Activated CD4-positive, alpha-beta T cell treated with anti-CD3 and anti-CD28 coated beads for 24 hours (primary cell): ENCODE measurements around the gene SLC38A5.
"Not testable (repeated sequence)": the region's sequence is repeated elsewhere in the genome, so short reads cannot be mapped to it uniquely, and the experiment has no call there.

Experiments
- DNase-seq, 2 donors: peaks; one replicate each; pipeline ENCODE4 v3.0.0-alpha.2; 2020; ENCODE audit warnings: low read depth in 2 of 2

Gene SLC38A5

DNA sequence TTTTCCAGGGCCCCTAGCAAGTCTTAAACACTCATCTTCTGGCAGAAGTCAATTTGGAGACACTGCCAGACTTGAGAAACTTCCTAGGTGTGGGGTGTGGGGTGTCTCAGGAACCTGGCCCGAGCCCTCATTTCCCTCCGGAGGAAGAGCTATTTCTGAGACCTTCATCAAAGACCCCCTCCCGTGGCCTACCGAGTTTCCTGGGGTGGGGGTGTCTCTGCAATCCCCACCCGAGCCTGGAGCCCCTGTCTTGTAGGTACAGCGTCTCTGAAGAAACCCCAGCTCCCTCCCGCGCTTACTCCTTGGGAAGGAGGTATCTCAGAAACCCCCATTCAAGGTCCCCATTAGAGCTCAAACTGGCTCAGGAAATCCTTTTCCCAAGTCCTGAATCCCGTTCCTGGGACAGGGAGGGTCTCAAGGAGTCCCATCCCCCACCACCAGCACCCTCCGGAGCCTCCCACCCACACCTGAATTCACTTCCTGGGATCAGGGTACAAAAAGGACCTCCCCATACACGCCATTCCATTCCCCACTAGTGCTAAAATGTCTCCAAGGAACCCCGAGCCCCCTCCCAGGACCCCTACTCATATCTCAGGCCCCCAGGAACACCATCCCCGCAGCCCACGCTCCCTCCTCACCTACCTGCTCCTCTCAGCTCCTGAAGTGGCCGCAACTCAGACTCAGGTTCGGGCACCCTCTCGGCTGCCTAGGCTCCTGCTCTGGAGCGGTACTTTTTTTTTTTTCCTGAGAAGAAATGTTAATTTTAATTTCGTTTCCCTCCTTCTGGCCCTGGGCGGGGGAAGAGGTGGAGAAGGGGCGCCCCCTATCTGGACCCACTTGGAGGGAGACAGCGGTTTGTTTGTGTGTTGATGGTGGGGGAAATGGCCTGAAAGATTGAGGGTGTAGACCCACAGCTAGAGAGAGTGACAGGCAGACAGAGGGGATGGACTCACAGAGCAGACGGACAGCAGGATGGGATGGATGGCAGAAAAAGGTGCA lies 1.1 kb downstream of the SLC38A5 start:
- peak; percentile 24 to 29 for DNase-seq

DNA sequence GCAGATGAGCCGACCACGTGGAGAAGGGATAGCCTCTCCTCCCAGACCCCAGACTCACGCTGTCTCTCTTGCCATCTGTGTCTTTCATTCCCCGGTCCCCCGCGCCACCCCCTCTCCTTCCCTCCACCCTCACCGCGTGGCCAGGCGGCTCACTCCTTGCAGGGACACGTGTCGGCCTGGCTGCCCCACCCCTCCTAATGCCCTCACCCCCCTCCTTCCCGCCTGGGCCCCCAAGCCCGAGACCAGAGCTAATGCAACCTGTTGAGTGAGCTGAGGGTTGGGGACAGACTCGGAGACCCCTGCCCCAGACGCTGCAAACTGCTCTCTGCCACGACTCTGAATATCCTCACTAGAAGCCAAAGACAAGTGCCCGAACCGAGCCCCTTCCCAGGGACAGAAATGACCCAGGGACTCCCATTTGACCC lies 1.8 kb downstream of the SLC38A5 start:
- DNase-seq: peak; percentile 30 to 38

DNA sequence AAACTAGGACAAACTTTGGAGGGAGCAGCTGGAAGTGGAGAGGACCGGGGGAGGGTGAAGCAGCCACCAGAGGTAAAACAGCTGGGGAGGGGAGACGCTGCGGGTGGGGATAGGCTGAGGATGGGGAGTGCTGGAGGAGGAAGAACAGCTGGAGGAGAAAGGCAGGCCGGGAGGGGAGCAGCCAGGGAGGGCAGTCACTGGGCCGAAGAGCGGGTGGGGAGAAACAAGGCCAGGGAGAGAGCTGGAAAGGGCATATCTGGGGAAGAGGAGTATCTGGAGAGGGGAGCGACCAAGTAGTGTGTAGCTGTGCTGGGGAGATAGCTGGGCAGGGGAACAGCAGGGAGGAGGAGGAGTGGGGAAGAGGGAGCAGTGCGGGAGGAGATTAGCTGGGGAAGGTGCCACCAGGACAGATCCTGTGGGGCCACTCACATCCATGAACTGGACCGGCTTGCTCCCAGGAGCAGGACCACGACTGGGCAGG lies 2.7 kb downstream of the SLC38A5 start:
- DNase-seq: no peak

DNA sequence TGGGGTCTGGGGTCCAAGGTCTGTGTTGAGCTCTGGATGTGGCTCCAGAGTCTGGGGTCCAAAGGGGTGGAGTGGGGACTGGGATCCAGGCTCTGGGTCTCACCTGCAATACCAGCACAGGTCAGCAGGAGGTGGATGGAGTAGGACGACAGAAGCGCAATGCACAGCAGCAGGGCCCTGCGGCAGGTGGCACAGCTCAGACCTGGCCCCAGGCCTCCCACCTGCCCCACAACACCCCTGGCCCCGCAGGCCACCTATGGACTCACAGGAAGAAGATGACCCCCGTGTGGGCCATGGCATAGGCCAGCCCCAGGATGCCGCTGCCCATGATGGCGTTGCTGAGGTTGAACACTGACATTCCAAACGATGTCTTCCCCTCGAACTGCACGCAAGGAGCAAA lies 3.4 kb downstream of the SLC38A5 start:
- peak in 1 of 2 donors; percentile 17 for DNase-seq

DNA sequence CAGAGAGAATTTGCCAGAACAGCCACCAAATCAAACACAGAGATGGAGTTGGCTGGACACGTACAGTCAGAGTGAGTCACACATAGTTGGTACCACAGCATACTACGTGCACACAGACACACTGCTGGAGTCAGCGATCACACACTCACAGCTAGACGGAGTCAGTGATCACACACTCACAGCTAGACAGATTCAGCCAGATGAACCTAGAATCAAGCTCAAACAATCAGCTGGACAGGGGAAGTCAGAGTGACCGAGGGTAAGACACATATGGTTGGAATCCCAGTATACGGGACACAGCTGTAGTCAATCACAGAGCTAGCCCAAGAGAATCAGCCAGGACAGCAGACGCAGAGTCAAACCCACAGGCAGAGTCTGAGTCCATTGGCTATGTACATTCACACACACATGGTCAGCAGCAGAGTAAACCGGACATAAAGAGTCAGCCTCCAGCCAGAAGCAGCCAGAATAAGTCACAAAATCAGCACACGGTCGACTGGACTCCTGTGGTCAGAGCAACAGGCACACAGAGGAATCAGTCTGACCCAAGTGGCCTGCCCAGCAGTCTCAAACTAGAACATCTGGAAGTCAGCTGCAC lies 4.6 kb downstream of the SLC38A5 start:
- DNase-seq: no peak

DNA sequence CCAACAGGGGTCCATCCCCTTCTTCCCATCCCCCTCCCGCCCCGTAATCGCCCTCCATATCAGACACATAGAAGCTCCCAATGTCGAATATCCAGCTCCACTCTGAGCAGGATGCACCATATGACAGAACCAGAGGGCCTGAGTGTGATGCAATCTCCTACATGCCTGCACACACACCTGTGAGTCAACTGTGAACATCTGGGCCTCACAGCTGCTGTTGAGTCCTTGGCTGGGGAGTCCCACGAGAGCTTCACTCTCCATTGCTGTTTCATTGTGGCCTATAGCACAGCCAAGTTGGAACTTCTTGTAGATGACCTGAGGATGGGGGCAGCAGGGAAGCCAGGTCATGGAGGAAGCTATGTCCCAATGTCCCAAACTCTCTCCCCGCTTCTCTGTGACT lies 8.2 kb downstream of the SLC38A5 start:
- DNase-seq: no peak

DNA sequence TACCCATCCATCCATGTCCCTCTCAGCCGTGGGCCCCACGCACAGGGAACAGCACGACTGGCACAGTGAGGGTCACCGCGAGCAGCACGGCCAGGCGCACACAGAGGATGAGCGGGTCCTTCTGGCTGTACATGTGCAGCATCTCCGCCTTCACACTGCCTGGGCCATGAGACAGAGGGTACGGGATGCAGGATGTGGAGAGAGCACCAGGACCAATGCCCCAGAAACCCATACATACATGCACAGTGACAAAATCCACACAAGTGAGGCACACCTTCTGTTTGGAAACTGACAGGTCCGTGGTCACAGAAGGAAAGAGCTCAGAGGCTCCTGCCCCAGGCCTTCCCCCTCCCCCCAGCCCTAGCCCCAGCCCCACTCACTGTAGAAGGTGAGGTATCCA lies 9.5 kb downstream of the SLC38A5 start:
- DNase-seq: no peak

DNA sequence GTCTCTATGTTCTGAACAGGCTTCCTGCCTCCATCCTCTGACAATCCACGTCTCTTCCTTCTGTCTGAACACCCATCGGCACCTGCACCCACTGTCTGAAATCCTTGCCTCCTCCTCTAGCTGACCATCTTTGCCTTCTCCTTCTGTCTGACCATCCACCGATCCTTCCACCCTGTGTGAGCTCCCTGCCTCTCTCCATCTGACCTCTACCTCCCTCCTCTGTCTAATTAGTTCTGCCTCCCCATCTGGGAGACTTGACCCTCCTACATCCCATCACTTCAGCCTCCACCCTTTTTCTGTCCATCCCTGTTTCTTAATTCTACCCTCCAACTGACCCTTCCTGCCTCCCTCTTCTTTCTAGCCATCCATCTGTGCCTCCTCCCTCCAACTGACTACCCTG lies 10.0 kb downstream of the SLC38A5 start:
- no peak for DNase-seq

DNA sequence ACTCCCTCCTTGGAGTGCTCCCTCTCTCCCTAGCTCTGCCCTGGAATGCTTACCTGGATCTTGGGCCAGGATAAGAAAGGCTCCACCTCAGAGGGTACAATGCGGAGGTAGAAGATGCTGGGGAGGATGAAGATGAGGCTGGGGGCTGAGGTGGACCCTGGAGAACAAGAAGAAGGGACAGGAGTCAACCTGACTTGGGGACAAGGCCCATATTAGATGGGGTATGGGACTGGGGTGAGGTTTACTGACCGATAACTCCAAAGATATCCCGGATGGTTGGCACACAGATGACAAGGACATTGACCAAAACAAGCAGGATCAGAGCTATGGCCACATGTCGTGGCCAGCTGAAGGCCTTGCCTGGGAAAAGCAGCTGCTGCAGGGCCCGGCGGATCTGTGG lies 10.6 kb downstream of the SLC38A5 start:
- DNase-seq: no peak

DNA sequence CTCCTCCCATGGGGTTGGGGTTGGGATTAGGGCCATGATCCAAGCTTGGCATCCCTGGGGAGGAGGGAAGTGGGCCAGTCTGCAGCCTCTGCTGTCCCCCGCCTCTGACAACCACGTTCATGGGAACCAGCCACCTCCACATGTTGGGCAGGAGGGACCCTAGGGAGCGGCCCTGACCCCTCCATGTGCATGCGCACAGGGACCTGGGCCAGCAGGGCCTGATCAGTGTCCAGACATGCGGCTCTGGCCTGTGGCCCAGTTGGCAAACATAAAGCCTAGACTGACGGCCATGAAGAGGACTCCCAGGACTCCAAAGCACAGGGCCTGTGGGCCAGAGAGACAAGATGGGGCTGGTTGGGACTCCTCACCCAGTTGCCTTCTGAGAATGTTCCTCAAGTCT lies 11.3 kb downstream of the SLC38A5 start:
- DNase-seq: no peak

DNA sequence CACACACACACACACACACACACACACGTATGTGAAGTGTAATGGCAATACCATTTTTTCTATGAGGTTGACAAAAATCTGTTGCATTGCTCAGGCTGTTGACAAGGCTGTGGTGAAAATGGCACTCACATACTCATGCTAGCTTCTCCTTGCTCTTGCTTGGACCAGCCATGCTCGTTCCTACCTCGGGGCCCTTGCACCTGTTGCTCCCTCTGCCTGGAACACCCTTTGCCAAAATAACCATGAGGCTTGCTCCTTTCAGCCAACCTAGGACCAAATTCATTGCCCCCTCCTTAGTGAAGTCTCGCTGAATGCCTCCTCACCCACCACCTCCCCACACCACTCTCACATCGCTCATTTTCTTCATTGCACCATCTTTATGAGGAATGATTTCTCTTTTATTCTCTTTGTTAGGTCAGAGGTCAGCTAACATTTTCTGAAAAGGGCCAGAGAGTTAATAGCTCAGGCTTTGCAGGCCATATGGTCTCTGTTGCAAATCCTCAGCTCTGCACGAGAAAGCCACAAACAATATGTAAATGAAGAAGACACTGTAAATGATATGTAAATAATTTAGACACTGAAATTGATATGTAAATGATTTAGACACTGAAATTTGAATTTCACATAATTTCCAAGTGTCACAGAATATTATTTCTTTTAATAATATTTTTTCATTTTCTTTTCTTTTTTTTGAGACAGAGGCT lies 13.3 kb downstream of the SLC38A5 start:
- DNase-seq: no peak

DNA sequence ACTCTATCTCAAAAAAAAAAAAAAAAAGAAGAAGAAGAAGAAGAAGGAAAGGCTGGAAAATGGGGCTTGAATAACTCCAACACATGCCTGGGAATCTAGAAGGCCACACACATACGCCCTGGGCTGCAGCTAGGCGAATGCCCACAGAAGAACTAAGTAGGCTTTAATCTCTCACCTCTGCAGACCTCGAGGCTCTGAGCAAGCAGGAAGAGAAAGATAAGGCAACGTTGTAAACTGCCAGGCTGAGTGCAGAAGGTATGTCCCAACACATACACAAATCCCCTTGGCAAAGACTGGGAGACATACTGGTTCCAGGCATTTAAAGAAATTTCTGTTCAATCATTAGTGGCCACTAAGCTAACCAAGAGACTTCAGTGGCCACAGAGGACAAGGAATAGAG lies 18.4 kb downstream of the SLC38A5 start:
- DNase-seq: no peak

DNA sequence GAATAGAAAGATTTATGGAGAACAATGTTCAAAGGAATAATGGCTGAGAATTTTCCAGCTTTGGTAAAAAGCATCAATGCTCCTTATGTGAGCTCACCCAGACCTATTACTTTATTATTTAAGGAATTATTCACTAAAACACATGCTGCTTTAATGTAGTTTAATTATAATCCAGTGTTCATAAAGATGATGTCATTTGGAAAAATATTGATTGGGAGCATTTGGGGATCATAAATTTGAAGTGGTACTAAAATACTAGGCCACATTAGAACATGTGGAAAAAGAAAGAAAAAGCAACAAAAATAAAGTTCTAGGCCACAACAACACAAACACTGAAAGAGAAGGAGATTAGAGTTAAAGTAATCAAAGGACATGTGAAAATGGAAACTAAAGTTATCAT lies 20.0 kb downstream of the SLC38A5 start:
- no peak for DNase-seq

DNA sequence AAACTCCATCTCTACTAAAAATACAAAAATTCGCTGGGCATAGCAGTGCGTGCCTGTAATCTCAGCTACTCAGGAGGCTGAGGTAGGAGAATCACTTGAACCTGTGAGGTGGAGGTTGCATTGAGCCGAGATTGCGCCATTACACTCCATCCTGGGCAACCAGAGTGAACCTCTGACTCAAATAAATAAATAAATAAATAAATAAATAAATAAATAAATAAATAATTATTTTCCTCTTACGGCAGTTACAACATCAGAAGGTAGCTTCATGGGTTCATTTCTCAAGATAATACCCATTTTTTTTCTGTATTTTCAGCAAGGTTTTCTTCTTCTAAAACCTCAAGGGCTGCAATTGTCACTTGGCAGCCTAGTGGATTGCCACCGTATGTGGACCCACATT lies 22.9 kb downstream of the SLC38A5 start:
- not testable (repeated sequence) for DNase-seq

DNA sequence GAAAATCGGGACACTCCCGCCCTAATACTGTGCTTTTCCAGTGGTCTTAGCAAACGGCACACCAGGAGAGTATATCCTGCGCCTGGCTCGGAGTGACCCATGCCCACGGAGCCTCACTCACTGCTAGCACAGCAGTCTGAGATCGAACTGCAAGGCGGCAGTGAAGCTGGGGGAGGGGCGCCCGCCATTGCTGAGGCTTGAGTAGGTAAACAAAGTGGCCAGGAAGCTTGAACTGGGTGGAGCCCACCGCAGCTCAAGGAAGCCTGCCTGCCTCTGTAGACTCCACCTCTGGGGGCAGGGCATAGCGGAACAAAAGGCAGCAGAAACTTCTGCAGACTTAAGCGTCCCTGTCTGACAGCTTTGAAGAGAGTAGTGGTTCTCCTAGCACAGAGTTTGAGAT lies 36.3 kb downstream of the SLC38A5 start:
- not testable (repeated sequence) for DNase-seq

DNA sequence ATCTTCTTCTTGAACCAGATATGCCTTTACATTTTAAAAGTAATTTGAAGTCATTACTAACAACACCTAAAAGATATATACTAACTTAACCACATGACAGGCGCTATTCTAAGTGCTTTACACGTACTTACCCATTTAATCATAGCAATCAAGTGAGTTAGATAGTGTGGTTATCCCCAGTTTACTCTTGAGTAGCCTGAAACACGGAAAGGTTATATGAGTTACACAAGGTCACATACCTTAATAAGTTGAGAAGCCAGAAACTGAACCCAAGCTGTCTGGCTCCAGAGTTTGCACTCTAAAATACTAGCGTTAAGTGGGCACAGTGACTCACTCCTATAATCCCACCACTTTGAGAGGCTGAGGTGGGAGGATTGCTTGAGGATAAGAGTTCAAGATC lies 39.9 kb downstream of the SLC38A5 start:
- DNase-seq: not testable (repeated sequence)

DNA sequence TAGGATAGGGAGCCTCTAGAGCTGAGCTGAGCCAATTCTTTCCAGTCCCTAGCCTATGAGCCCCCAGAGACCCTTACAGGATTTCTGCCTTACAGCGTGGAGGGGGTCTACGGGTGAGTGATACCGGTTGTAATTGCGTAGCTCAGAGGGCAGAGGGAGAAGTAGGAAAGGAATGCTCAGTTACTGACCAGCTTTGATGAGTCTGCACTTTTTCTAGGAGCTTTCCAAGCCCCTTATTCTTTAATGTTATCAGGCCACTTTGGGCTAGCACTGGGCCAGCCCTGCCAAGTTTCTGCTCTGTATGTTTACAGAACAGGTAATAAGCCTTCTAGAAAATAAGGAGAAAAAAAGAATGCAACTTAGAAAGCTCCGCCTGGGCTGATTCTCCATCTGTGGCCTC lies 40.5 kb downstream of the SLC38A5 start:
- not testable (repeated sequence) for DNase-seq

DNA sequence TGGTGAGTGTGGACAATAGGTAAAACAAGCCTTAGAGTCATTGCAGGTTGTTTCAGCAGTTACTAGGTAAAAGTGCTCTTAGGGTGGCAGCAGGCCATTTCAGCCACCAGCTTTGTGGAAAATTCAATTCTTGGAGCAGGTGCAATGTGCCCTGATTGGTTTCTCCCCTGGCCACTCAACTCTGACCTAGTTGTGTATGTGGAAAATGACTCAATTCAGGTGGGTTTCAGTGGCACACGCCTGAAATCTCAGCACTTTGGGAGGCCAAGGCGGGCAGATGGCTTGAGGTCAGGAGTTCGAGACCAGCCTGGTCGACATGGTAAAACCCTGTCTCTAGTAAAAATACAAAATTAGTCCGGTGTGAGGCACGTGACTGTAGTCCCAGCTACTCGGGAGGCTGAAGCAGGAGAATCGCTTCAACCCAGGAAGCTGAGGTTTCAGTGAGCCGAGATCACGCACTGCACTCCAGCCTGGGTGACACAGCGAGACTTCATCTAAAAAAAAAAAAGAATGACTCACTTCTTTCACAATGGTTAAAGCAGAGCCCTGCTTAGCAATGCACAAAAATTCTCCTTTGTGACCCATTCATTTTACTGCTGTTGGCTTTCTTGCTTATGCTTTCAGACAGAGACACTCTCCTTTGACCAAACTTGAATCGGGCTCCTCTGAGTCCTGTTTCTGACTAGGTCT lies 42.9 kb downstream of the SLC38A5 start:
- DNase-seq: not testable (repeated sequence)

DNA sequence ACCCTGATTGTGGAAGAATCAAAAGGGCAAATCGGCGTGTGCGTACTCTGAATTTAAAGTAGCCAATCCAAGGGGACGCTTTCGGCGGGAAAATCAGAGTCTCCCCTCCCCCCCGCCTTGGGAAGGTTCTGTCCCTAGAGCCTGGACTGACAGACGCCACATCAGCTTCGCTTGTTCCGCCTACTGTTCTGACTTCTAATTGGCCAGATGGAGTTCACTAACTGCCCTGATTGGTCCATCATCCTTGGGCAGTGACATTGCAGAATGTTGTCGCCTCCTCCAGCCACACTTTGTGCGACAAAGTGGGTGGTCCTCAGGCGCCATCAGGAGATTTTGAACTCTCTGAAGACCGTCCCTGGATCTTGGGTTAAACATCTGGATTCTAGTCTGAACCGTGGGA lies 58.2 kb downstream of the SLC38A5 start, which contains the start of gene SSX4B:
Gene SSX4B, minus strand, starts transcription at position 101 of the 400 bp plus-strand sequence. CDS start 588 bp downstream, outside the sequence.
- DNase-seq: not testable (repeated sequence)
